HG02623 (cell line): ENCODE measurements around the gene PHKG2.
"Not testable (repeated sequence)": the region's sequence is repeated elsewhere in the genome, so short reads cannot be mapped to it uniquely, and the experiment has no call there.

Source experiments
- ATAC-seq: cut with Tn5 transposase; IDR thresholded peaks from one replicate; pipeline ENCODE4 v1.9.1; 2021; ENCODE audit warnings: moderate library complexity; ENCODE audit not compliant: unreplicated experiment

Gene PHKG2

GRCh38 chr16:30747799-30748633 is at the start of gene PHKG2:
PHKG2 (plus strand) TSS chr16:30748425; CDS start chr16:30748821, 396 bp downstream.
- ATAC-seq = peak; percentile 95

DNA sequence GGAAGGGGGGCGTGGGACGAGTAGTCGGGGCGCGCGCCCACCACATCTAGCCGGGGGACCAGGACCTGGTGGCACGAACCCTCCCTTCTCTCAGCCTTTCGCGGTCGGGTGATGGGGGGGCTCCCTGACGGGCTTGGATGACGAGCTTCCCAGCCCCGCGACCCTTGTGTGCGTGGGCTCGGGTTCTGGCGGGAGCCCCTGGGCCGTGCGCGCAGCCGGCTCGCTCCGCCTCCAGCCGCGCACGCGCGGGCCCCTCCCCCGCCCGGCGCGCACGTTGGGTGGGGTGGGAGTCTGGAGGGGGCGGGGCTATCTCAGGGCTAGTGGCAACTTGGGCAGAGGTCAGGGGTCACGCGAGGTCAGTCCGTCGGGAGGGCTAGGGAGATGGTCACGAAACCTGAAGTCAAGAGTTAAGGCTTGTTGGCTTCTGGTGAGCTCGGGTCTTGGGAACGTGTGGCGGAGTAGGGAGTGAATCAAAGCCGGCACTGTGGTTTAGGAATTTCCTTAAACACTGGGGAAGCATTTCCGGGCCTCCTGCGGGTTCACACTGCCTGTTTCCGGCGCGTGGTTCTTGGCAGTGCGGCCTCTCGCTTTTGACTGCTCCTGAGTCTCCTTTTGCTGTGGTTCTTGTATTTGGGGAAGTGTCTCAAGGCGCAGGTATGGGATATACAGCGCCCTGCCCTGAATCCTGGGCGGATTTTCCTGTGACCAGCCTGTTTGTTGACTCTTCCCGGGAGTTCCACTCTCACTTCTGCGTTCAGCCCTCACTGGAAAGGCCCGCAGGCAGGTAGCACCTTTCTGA is 49.2 kb upstream of the PHKG2 start, which contains the start of gene SRCAP:
Gene SRCAP (plus strand): TSS at position 356 of the 799 bp plus-strand sequence. CDS start 1,654 bp downstream, outside the sequence.
- ATAC-seq = peak; percentile 16

- no peak for ATAC-seq
Observed at GRCh38 chr16:30699615-30700099, 48.6 kb upstream of the PHKG2 start.

DNA sequence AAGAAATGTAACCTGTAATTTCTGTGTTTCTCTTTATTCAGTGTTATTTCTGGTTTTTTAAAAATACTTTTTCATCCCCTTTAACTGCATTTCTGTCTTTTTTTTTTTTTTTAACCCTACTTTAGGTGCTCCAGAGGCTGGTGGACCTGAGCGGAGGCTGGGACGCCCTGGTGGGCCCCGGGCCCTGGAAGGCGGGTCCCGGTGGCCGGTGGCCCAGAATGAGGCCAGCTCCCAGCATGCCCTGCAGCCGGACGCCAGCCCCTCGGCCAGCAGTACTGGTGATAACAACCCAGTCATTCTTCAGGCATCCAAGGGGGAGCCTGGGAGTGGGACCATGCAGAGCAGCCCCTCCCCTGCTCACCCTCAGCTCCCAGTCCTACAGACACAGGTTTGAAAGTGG is 47.7 kb upstream of the PHKG2 start:
- ATAC-seq = no peak

- ATAC-seq = no peak
Observed at GRCh38 chr16:30700971-30701370, 47.3 kb upstream of the PHKG2 start.

GRCh38 chr16:30703071-30703470 is 45.2 kb upstream of the PHKG2 start:
- ATAC-seq = not testable (repeated sequence)

- no peak for ATAC-seq
Observed at GRCh38 chr16:30703971-30704370, 44.3 kb upstream of the PHKG2 start.

DNA sequence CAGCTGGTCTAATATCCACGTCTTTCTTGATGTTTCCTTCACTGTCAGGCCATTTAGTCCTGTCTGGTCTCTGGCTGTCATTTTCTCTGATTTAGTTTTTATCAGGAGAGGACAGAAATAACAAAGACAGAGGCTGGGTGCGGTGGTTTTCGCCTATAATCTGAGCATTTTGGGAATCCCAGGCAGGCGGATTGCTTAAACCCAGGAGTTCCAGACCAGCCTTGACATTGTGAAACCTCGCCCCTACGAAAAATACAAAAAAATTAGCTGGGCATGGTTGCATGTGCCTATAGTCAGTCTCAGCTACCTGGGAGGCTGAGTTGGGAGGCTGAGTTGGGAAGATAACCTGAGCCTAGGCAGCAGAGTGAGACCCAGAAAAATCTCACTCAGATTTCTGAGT is 42.2 kb upstream of the PHKG2 start:
- no peak for ATAC-seq

GRCh38 chr16:30710971-30711370 is 37.3 kb upstream of the PHKG2 start:
- ATAC-seq = no peak

DNA sequence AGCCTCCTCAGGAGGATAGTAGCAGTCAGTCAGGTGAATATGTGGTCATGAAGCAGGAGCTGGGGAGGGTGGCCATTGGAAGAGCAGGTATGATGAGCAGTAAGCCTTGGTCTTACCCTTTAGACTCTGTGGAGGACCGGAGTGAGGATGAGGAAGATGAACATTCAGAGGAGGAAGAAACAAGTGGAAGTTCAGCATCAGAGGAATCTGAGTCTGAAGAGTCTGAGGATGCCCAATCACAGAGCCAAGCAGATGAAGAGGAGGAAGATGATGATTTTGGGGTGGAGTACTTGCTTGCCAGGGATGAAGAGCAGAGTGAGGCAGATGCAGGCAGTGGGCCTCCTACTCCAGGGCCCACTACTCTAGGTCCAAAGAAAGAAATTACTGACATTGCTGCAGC is 36.5 kb upstream of the PHKG2 start:
- ATAC-seq = no peak

DNA sequence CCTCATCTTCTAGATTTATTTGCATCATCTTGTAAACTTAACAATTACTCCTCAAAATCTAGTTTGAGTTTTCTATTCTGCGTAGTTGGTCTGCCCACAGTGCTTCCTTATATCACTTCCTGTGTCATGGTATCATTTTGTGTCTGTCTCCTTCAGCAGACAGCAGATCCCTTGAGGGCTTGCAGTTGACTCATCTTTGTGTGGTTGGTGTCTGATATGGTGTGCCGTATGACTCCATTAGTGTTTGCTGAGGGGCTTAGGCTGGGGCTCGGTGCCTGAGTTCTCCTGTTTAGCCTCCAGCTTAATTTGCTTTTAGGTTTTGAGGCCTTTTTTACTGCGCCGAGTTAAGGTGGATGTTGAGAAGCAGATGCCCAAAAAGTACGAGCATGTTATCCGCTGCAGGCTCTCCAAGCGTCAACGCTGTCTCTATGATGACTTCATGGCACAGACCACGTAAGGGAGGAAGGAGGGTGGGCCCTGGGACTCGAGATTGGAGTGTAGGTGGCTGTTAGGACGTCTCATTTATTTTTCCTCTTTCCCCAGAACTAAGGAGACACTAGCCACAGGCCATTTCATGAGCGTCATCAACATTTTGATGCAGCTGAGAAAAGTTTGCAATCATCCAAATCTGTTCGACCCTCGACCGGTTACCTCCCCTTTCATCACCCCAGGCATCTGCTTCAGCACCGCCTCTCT is 32.3 kb upstream of the PHKG2 start:
- no peak for ATAC-seq

DNA sequence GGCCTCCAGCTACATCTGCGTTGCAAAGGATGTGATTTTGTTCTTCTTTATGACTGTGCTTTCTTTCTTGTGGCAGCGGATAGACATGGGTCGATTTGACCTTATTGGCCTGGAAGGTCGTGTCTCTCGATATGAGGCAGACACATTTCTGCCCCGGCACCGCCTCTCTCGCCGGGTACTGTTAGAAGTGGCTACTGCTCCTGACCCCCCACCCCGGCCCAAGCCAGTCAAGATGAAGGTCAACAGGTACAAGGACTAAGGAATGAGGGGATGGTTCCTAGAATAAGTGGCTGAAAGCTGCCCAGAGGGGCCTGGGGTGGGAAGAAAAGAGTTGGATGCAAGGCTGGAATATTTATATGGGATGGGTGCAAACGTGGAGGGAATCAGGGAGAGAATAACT is 28.1 kb upstream of the PHKG2 start:
- no peak for ATAC-seq

GRCh38 chr16:30720694-30721093 is 27.5 kb upstream of the PHKG2 start:
- ATAC-seq = no peak

GRCh38 chr16:30721167-30721566 is 27.1 kb upstream of the PHKG2 start:
- ATAC-seq = no peak

DNA sequence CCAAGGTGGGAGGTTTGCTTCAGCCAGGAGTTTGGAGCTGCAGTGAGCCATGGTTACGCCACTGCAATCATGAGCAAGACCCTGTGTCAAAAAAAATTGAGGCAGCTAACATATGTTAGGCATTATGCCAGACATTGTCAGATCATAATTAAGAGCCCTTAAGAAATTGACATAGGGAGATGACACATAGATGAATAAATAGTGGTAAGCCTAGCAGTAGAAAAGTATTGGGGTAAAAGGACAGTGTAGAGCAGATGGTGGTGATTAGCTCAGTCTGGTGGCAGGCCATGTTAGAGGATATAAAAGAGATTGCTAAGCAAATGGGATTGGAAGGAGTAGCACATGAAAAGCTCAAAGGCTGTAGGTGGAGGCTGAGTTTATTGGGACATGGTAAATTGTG is 26.6 kb upstream of the PHKG2 start:
- no peak for ATAC-seq

GRCh38 chr16:30722443-30722842 is 25.8 kb upstream of the PHKG2 start:
- no peak for ATAC-seq

GRCh38 chr16:30722916-30723315 is 25.3 kb upstream of the PHKG2 start:
- ATAC-seq = no peak

GRCh38 chr16:30723725-30724355 is 24.4 kb upstream of the PHKG2 start:
- no peak for ATAC-seq

- ATAC-seq = no peak
Observed at GRCh38 chr16:30724641-30725417, 23.4 kb upstream of the PHKG2 start.

- no peak for ATAC-seq
Observed at GRCh38 chr16:30725418-30725792, 22.8 kb upstream of the PHKG2 start.
